GM18873 (cell line): ENCODE results near the gene WDR72.
"Not testable (repeated sequence)": the region's sequence is repeated elsewhere in the genome, so short reads cannot be mapped to it uniquely, and the experiment has no call there.

ENCODE experiments used
- ATAC-seq: cut with Tn5 transposase; IDR thresholded peaks from one replicate; pipeline ENCODE4 v1.9.1; 2021; ENCODE audit warnings: mild to moderate bottlenecking, moderate library complexity, moderate number of reproducible peaks; ENCODE audit not compliant: unreplicated experiment, low FRiP score

The WDR72 gene

DNA sequence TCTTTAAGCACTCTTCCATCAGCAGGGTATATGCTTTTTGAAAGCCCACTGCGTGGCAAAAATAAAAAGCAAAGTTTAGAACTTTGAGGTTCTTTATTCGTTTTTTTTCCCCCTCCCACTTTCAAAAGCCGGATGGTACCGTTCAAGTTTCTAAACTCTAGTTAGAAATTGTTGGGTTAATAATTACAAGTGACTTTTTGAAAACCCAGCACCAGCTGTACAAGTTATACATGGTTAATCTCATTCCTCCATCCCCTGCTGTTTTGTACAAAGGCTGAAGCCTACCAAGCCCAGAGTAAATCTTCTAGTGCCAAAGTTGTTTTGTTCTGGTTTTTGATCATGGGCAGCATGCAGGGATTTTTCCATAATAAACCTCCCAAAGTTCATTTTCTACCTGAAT is 48.6 kb downstream of the WDR72 start:
- ATAC-seq = no peak

DNA sequence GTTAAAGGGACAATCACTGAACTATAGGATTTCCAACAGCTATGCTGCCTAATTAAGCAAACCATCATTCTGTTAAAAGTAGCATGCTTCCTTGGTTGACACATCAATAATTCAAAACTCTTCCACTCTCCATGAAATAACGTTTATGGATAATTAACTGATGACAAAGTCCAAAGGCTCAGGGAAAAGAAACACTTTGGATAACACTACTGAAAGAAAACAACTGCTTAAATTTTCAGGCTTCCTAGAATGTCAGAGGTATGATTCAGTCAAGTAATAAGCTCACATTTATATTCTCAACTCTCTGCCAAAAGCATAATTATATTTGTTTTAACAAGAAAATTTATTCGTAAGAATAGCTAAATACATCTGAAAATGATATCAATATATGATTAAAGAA is 49.6 kb downstream of the WDR72 start:
- no peak for ATAC-seq

DNA sequence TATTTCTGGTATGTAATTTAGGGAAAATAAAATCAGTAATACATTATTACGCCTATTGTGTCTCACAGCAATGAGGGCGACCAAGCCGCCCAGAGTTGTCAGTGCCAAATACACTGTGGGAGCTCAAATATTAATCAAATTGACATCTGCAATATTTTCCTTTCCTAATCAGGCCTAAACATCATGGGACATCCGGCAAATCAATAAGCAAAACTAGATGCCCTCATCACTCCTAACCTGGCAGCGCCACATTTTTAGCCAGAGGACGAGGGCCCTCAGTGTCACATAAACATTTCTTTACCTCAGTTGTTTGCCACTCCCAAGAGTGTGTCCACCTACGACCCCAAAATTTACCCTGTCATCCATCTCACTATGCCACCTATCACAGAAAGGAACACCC is 64.1 kb downstream of the WDR72 start:
- ATAC-seq = no peak

DNA sequence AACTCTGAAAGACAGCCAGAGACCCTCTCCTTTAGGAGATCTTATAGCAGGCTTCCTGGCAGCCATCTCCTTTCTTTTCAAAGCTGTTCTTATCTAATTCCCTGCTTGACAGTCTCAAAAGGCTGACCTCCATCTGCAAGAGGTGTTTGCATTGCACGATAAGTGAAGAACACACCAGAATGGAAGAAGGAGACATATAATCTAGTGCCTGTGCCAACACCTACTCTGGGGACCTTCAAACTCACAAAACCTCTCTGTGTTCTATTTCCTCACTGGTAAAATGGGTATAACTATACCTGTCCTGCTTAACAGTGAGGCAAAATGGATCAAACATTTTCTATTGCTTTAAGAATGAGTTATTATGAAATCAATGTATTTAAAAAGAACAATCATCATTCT is 65.0 kb downstream of the WDR72 start:
- no peak for ATAC-seq

DNA sequence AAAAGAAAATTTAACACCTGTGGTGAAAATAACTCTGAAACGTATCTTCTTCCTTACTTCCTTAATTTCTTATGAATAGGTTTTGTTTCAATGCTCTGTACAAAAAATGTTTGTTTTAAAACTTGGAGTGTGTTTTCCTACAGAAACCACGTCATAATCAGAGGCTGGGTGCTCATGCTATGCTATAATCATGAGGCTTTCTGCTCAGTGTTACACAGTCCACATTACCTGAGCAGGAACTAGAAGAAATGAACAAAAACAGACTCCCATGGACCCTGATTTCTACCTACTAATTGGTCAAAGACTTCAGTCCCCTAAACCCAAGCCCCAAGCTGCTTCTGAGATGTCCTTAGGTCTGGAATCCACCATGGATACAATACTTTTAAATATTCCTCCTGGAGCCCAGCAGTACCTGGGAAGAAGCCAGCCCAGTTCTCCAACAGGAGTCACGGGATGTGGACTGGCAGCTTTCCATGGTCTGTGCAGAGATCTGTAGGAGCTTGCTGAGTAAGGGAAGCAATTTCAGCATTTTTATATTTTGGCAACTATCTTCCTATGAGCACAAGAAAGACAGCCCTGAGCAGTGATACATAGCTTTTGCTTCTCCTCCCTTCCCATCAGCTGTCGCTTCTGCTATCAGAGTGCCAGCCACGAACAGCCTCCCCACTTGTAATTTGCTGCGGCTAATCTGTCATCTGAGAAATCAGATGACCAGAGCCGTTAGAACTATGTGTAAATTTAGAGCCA is 65.6 kb downstream of the WDR72 start:
- no peak for ATAC-seq

DNA sequence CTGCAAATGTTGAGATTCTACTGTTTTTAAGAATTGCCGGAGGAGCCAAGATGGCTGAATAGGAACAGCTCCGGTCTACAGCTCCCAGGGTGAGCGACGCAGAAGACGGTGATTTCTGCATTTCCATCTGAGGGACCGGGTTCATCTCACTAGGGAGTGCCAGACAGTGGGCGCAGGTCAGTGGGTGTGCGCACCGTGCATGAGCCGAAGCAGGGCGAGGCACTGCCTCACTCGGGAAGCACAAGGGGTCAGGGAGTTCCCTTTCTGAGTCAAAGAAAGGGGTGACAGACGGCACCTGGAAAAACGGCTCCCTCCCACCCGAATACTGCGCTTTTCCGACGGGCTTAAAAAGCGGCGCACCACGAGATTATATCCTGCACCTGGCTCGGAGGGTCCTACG is 75.3 kb downstream of the WDR72 start:
- not testable (repeated sequence) for ATAC-seq

DNA sequence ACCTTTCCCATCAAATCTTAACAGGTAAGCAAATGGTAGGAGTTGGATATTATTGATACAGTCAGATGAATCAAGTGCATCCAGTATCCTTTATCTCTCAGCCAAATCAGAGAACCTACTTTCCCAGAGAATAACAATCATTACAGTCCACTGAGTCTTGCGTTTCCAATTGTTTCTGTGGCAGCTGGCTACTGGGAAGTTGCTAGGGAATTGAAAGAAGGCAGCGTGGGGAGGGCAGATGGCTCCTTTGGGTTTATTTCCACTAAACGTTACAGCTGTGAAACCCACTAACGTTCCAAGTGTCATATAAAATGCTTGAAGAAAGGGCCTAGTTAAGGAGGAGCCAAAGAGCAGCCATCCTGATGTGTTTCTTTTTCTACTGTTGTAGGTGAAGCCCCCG is 78.4 kb downstream of the WDR72 start:
- no peak for ATAC-seq

DNA sequence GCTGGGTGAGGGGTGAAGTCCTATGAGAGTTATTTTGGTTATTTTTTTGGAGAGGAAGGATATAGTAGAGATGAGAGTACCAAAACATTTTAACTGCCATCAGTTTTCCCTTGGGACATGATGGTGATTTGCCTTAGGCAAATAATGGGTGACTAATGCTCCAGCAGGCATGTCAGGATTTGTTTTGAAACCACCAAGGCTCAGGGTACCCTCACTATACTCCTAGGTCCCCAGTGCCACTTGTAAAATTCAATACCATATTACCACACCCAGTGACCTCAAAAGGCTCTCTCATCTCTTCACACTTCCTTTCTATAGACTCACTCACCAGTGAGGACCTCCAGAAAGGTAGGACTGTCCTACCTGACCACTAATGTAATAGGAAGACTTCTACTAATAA is 83.6 kb downstream of the WDR72 start:
- no peak for ATAC-seq

DNA sequence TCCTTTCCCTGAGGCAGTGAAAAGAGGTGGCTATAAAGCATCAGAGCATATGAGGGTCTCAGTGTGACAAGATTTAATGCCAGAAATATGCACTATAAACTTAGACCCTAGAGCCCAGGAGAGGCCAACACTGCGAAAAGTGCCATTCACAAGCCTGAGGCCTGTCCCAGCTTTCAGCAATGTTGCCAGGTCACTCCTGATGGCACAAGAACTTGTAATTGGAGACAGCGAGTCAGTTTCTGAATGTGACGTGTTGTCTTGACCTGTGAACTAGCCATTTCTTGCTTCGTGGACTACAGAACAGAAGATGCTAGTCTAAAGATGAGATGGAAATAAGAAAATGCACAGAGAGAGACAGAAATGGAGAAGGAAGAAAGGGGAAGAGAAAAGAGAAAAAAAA is 87.9 kb downstream of the WDR72 start:
- ATAC-seq = no peak

DNA sequence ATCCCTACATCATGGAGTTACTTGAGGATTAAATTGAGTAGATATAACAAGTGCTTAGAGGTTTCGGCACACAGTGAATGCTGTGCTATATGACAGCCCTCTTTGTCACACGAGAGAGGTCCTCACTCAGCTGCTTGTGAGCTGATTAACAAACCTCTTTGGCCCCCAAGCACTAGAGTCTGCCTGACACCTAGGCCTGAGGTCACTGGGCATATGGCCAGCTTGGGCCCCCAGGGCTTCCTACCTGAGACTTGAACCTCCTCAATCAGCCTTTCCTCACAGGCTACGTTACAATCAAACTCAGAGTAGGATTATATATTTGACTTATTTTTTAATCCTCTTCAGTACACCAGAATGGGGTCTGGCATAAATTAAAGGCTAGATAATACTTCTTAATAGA is 88.8 kb downstream of the WDR72 start:
- ATAC-seq = no peak

DNA sequence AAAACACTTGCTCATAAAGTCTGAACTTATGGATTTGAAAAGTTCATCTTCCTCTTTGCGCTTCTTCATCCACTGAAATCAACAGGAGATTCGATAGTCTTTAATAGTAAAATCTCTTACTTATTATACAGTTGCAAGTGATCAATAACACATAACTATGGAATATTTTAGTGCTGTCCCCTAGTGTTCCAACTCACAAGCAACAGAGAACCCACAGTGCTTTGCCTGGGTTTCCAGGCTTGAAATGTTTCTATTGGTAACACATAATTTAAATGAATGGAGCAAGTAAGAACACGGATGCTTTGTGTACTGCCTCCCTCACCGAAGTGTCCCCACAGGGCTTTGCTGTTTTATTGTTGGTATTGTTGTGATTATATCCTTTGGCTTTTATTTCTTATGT is 93.5 kb downstream of the WDR72 start:
- ATAC-seq = no peak

DNA sequence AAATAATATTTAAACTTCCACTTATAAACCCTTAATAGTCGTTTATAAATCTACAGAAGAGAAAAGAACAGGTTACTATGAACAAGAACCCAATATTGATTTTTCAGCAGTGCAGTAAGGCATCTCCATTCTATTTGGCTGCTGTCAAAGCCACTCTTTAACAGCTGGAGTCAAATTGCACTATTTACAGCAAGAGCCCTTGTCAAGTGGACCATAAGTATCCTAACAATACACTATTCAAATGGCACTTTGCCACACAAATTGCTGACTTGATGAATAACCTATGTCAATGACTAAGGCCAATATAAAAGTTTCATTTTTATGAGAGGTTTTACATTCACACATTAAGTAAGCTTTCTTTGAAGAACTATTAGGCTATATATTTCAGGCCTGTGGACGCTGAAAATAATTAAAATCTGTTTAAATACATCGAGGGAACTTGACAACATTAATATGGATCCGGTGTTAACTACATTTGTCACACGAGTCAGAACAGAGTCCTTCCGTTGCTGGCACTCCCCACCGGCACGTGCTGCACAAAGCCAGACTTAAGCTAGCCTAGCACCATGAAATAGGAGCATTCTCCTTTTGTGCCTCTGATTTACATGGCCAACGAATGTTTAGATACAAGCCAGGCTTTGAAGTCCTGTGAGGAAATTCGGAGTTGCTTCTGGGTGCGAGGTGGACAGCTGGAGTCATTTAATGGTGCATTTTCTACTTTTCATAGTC is 100.5 kb downstream of the WDR72 start:
- no peak for ATAC-seq

DNA sequence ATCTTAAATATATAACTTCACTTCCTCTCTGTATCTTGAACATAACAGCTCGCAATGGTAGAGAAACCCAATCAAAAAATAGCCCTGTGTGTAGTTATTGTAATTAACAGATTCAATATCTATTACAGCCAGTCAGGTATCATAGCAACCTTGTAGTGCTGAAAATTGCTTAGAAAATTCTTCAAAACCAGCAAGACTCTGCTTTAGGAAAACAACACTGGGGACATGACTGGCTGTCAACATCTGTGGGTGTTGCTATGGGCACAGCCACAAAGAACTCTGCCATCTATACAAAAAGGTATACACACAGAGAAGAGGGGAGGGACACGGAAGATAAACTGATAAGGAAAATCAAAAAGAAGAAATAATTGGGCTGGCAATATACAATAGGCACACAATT is 101.2 kb downstream of the WDR72 start:
- ATAC-seq = no peak

DNA sequence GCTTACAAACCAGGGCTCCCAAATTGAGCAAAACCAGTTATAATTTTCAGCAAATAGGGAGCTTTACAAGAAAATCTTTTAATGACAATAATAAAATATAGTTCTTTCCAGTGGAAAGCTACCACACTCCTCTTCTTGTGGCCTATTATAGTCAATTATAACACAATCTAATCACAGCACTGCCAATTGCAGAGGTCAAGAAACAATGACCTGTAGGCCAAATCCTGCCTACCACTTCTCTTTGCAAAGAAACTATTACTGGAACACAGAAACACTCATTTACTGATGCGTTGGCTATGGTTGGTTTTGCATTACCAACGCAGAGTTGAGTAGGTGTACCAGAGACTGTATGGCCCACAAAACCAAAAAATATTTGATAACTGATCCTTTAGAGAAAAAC is 110.5 kb downstream of the WDR72 start:
- ATAC-seq = no peak

DNA sequence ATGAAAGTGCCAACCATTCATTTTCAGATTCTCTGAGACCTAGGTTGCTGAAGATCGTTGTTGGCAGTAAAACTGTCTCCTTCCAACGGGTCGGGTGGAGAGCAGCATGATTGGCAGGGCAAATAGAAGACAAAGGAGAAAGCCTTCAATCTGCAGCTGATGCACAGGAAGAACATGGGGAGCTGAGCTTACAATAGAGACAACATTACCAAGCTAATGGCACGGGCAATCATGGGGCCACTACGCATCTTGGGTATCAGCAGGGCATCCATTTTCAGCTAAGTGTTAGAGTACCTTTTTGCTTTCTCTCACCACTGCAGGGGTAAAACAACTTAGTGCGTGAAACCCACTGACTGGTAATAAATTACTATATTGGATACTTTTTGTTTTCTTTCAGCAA is 114.8 kb downstream of the WDR72 start:
- ATAC-seq = no peak

DNA sequence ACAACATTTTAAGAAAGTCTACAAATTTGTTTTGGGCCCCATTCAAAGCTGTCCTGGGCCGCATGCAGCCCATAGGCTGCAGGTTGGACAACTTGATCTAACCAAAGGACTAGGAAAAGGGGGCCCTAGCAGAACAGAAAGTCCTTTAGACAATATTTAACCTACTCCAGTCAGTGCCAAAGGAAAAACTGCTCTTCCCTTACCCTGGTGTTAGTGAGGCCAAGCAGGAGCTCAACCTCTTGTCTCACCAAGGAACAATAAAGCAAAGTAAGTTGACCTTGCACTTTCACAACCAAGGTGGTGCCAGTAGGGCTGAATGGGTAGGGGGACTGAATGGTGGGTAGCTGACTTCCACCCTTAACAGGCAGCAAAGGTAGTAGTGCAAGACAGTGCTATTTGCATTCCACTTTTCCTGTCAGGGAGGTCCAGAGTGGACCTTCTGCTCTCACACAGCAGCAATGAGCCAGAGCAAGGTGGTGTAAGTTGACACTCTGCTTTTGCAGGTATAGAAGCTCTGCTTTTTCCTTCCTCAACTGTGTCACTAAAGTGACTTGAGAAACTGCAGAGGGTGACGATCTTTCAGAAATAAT is 124.9 kb downstream of the WDR72 start:
- no peak for ATAC-seq

DNA sequence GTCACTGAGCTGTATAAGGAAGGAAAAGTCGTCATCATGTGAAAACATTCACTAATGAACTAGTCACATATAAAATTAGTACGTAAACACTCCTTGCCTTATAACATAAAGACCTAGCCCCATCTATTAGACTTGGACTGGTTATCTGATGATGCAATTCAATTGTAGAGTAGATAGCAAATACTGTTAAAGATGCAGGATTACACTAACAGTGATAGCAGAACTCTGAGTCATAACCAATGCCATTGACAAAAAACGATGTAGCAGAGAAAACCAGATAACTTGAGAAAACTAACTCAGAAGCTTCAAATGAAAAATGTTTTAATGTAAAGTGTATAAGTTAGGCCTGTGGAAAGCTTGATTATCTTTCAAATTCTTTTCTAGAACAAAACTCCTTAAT is 132.2 kb downstream of the WDR72 start:
- ATAC-seq = no peak

DNA sequence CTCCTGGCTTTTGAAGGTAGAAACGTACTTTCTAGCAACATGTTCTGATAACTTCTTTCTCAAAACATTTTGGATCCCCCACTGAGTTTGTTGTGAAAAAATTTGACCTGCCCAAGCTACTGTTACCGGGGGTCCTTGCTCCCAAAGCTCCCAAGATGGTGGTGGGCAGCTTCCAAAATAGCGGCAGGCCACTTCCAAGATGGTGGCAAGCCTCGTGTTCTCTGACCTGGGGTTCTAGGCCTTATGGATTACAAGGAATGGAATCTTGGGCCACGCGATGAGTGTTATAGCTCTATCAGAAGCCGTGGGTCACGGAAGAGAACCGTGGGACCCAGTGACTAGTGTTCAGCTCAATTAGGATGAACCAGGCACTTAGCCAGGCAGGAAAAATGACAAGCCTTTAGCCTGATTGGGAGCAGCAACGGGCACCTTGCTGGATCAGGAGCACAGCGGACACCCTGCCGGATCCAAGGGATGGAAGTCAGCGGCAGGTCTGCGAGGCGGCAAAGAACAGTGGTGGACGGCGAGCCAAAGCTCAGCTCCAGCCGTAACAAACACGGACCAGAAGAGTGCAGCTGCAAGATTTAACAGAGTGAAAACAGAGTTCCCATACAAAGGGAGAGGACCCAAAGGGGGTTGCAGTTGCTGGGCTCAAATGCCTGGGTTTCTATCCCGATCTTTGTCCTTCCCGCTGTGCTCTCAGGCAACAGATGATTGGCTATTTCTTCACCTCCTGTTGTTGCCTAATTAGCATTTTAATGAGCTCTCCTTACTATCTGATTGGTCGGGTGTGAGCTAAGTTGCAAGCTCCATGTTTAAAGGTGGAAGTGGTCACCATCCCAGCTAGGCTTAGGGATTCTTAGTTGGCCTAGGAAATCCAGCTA is 133.3 kb downstream of the WDR72 start:
- no peak for ATAC-seq

DNA sequence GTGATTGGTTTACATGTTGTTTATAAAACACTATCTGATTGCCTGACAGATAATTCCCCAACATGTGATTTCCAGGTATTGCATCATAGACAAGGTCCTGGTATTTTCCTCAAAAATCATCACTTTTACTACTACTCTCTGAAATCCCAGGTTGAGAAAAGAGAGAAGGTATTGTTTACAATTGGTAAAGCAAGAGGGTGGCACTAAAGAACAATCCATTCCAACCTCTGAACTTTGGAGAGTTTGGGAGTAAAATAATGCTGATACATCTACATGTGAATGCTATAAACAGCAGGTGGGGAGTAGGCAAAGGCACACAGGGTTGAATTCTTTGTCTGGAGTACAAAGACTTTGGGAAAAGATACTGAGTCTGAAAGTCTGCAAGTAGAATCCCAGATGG is 134.2 kb downstream of the WDR72 start:
- ATAC-seq = no peak

DNA sequence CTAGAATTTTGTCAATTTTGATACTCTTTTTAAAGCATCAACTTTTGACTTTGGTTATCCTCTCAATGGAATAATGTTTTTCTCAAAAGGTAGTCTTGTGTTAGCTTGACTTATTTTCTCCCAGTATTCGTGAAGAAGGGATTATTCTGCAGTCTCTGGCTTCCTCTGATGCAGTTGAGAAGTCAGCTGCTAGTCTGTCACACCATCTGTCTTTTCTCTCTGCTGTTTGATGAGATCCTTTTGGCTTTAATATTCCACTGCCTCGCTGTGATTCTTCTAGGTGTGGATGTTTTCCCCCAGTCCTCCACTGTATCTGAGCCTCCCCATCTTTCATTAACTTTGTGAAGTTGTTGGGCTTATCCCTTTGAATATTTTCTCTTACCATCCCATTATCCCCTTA is 141.0 kb downstream of the WDR72 start:
- ATAC-seq = no peak
